Panc1 (cell line): ENCODE data around the gene LGR4. TPM values are rescaled to one million over a fixed set of nuclear protein-coding genes. Genes with fewer than 3 reads are reported as not detected.
A peak's percentile ranks its signal among the peaks of the same experiment; 100 is the strongest.

ENCODE experiments used
- ATAC-seq: fragments of 200-7000 bp; cut with Tn5 transposase; 2 replicates; pipeline ENCODE4 v1.9.1; 2020; ENCODE audit warnings: mild to moderate bottlenecking, moderate library complexity
- BruUV-seq: library from RNA; stranded (reverse); fragments of 400-500 nt; replicated peaks from 2 replicates; lab custom pipeline; 2021; lab: Mats Ljungman, UMichigan
- CTCF ChIA-PET: fragments of 300-600 bp; sonication (Branson Sonifier 250); formaldehyde crosslinking; loops from one replicate; lab custom pipeline; 2022; ENCODE audit warnings: antibody characterized with exemption; lab: Charles Lee
- POLR2A ChIA-PET: fragments of 300-600 bp; sonication (Branson Sonifier 250); formaldehyde crosslinking; loops from one replicate; lab custom pipeline; 2022; ENCODE audit warnings: antibody characterized with exemption; lab: Charles Lee
- DNase-seq: peaks from one replicate; pipeline ENCODE4 v3.0.0-alpha.2; 2010; ENCODE audit warnings: low read depth, low spot score
- H3K27ac ChIP-seq: 2 replicates; pipeline ENCODE4 v1.5.1; 2011; ENCODE audit warnings: mild to moderate bottlenecking, low read length, inconsistent platforms
- H3K27me3 ChIP-seq: fragments of 200-500 bp; sonication (Bioruptor generic); 2 replicates; pipeline ENCODE4 v1.6.0; 2014; ENCODE audit warnings: low read length, inconsistent platforms; ENCODE audit not compliant: control insufficient read depth, insufficient read depth
- H3K36me3 ChIP-seq: fragments of 200-500 bp; sonication (Bioruptor generic); 2 replicates; pipeline ENCODE4 v1.5.1; 2014; ENCODE audit warnings: inconsistent platforms, mild to moderate bottlenecking, low read length, moderate library complexity; ENCODE audit not compliant: control insufficient read depth, insufficient read depth
- H3K4me1 ChIP-seq: 2 replicates; pipeline ENCODE4 v1.5.1; 2011; ENCODE audit warnings: inconsistent platforms, mild to moderate bottlenecking, low read length, moderate library complexity; ENCODE audit not compliant: control insufficient read depth, insufficient read depth
- H3K4me3 ChIP-seq, 2 experiments: 2 replicates each; pipeline ENCODE4 v1.5.1; 2011 to 2012; ENCODE audit warnings: low read depth in 2 of 2, low read length in 2 of 2, mild to moderate bottlenecking in 2 of 2, inconsistent platforms in 1 of 2, moderate library complexity in 1 of 2
- H3K9me3 ChIP-seq: fragments of 200-500 bp; sonication (Bioruptor generic); 2 replicates; pipeline ENCODE4 v1.5.1; 2014; ENCODE audit warnings: low read depth, mild to moderate bottlenecking, inconsistent platforms, low read length, moderate library complexity; ENCODE audit not compliant: control insufficient read depth, insufficient read depth
- CTCF ChIP-seq: fragments of 450-650 bp; IDR thresholded peaks from 2 replicates; pipeline ENCODE4 v1.5.1; 2017; ENCODE audit warnings: mild to moderate bottlenecking
- POLR2AphosphoS5 ChIP-seq: IDR thresholded peaks from 2 replicates; pipeline ENCODE4 v1.6.1; 2012; ENCODE audit warnings: mild to moderate bottlenecking, low read depth, low read length, moderate library complexity
- REST ChIP-seq, 2 experiments: IDR thresholded peaks; 2 replicates each; pipeline ENCODE4 v1.6.1; 2011 to 2012; ENCODE audit warnings: low read depth in 2 of 2, control low read depth in 1 of 2, low read length in 1 of 2, mild to moderate bottlenecking in 1 of 2, moderate library complexity in 1 of 2; ENCODE audit not compliant: insufficient read depth in 1 of 2
- SIN3A ChIP-seq: IDR thresholded peaks from 2 replicates; pipeline ENCODE4 v1.6.1; 2012; ENCODE audit warnings: low read depth, mild to moderate bottlenecking, low read length, moderate library complexity, borderline replicate concordance; ENCODE audit not compliant: insufficient read depth
- TCF7L2 ChIP-seq: IDR thresholded peaks from 2 replicates; pipeline ENCODE4 v1.6.1; 2011; ENCODE audit warnings: mild to moderate bottlenecking, low read depth, low read length, inconsistent platforms
- in situ Hi-C: cut with HindIII; loops from 2 replicates; pipeline ENCODE4 v1.10.0; 2016; ENCODE audit warnings: low sequenced_read_pairs, low pct_unique_long_range_greater_than_20kb
- intact Hi-C: fragments of 100-400 bp; cut with micrococcal nuclease; formaldehyde crosslinking; loops from one replicate; pipeline ENCODE4 v1.10.0; 2022; ENCODE audit not compliant: unreplicated experiment
- total RNA-seq: library from RNA; stranded (reverse); gene quantifications from one replicate; pipeline ENCODE4 v1.2.1, GENCODE V29; 2021; ENCODE audit not compliant: unreplicated experiment

Gene LGR4
- total RNA-seq, 1 experiment from 2014 or later: 61.8 TPM

GRCh38 chr11:27470166-27470565, 2.4 kb downstream of the LGR4 start (continued):
- no peak for TF ChIP-seq REST (IDR thresholded peaks at IDR 0.05; ENCODE audit: insufficient read depth in 1 of 2, low read depth in 2 of 2, low read length in 1 of 2)

- no TSS peak for BruUV-seq
- POLR2A ChIA-PET: interaction anchor here (0.6 to 0.7 kb wide), 3 partner anchors 17 to 85 kb away, joined by 3 to 5 read pairs (median 5); no protein-coding TSS in a partner anchor
Observed at GRCh38 chr11:27468995-27469695, 3.4 kb downstream of the LGR4 start.

More at GRCh38 chr11:27468995-27469695, 3.4 kb downstream of the LGR4 start:
- Histone ChIP-seq H3K27ac (peak overlapping the region; percentile 79), H3K4me3 (peak overlapping the region; percentile 67 to 71), H3K4me1 (peaks cover 44% of the 10 kb centered on the region), H3K9me3 (no peaks in the 10 kb centered on the region), H3K36me3 (no peaks in the 10 kb centered on the region), H3K27me3 (no peaks in the 10 kb centered on the region)
- intact Hi-C loops: no loop called here
- CTCF ChIA-PET: no interaction called here
- in situ Hi-C loops: no loop called here
- no peak for TF ChIP-seq CTCF
- TF ChIP-seq TCF7L2: no peak
- no peak; the same call in 1 of the 2 replicates for TF ChIP-seq SIN3A
- TF ChIP-seq REST (IDR thresholded peaks at IDR 0.05; ENCODE audit: insufficient read depth in 1 of 2, low read depth in 2 of 2, low read length in 1 of 2): no peak
- no peak for TF ChIP-seq POLR2AphosphoS5
- ATAC-seq: no peak
- DNase-seq: no peak
